Tongue (tissue), 2 donors: Measurements from ENCODE around the gene GFER. TPM values are rescaled to one million over a fixed set of nuclear protein-coding genes. Genes with fewer than 3 reads are reported as not detected.

ENCODE experiments used
- DNase-seq: peaks from one replicate; pipeline ENCODE4 v3.0.0-alpha.2; 2015
- total RNA-seq: library from RNA; depleted of rRNA; stranded (reverse); fragments of >200 nt; gene quantifications from one replicate; pipeline ENCODE4 v1.2.3, GENCODE V29; 2014

Gene GFER
- total RNA-seq, 1 donor from 2014 or later: 10.2 TPM

DNA sequence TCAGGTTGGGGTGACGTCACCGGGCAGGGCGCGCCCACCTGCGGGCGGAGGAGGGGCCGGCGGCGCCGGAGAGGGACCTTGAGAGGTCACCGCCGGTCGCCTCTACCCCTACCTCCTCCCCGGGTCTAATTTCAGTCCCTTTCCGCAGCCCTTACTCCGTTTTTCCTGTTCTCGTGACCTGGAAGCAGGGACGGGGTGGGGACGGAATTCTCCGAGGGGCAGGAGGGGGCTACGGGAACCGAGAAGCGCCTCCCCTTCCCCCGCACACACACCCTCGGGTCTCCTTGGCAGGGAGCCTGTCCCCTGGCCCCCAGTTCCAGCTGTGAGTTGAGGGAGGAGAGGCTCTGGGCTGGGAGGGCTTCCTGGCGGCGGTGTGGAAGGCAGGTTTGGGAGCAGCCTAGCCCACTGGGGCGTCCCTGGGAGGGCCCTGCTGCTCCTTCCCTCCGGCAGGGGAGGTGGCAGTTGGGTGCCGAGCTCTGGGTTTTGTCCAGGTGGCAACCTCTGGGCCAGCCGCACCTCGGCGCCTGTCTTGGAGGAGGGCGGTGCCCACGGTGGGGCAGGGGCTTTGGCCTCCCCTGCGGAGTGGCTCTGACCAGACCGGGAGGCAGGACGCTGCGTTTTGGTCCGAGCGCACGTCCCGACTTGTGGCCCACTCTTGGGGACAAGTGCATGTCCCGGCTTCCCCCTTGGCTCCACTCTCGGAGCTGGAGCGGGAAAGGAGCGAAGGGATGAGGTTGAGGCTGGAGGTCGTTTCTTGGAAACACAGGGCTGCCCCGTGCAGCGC is 6.5 kb downstream of the GFER start:
- DNase-seq: peak; percentile 8

DNA sequence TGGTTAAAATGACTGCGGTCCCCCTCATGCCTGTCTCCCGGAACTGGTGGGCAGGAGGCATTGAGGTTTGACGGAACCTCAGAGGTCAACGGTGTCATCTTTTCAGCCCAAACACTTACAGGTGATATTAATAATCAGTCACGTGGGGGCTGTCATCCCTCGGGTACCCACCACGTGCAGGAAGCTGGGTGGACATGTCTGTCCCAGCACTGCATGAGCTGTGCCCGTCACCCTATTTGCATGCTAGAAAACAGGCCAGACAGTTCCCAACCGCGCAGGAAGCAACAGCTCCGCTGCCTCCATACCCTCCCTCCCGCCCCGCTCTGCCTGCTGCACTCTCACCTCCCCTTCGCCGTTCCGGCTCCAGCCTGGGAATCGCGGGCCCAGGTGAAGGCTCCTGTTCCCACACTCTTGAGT is 7.2 kb downstream of the GFER start:
- peak; percentile 11 for DNase-seq

DNA sequence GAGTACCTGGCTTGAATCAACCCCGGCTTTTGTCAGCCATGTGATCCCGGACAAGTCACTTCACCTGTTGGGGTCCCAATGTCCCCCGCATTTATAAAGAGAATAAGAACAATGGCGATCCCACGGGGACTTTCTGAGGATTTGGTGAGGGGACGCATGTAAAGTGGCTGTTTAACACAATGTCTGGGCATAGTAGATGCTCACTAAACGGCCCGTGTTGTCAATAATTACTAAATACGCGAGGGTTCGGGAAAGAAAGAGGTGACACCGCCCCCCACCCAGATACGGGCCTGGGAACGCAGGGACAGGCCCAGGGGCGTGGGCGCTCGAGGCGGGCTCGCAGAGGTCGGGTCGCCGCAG is 7.6 kb downstream of the GFER start:
- no peak for DNase-seq

DNA sequence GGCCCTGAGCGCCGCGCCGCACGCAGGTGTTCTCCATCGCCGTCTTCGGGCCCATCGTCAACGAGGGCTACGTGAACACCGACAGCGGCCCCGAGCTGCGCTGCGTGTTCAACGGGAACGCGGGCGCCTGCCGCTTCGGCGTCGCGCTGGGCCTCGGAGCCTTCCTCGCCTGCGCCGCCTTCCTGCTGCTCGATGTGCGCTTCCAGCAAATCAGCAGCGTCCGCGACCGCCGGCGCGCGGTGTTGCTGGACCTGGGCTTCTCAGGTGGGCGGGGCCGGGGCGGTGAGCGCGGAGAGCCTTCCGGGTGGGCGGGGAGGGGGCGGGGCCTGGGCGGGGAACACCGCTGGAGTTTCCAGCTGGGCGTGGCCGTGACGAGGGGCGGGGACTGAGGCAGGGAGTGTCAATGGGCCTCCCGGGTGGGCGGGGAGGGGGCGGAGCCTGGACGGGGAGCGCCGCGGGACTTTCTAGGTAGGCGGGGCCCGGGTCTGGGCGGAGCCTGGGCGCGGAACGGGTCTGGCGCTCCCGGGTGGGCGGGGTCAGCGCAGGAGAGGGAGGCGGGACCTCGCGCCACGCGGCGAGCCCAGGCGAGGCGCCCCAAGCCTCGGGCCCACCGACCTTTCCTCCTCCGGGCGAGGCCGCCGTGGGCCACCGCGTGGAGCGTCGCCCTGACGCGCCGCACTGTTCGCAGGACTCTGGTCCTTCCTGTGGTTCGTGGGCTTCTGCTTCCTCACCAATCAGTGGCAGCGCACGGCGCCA is 8.1 kb downstream of the GFER start:
- DNase-seq: peak; percentile 96

DNA sequence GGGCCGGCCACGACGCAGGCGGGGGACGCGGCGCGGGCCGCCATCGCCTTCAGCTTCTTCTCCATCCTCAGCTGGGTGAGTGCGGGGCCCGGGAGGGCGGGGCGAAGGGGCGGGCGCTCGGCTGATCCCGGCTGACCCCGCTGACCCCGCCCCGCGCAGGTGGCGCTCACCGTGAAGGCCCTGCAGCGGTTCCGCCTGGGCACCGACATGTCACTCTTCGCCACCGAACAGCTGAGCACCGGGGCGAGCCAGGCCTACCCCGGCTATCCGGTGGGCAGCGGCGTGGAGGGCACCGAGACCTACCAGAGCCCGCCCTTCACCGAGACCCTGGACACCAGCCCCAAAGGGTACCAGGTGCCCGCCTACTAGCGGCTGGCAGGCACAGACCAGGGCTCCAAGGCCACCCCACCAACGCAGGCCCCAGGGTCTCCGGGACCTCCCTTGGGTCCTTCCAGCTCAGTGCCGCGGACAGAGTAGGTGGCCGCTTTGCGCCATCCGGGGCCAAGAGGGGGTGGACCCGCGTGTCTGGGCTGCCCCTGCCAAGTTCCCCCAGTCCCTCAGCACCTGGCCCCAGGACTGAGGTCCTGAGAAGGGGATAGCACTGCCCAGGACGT is 8.8 kb downstream of the GFER start:
- DNase-seq: peak; percentile 13

DNA sequence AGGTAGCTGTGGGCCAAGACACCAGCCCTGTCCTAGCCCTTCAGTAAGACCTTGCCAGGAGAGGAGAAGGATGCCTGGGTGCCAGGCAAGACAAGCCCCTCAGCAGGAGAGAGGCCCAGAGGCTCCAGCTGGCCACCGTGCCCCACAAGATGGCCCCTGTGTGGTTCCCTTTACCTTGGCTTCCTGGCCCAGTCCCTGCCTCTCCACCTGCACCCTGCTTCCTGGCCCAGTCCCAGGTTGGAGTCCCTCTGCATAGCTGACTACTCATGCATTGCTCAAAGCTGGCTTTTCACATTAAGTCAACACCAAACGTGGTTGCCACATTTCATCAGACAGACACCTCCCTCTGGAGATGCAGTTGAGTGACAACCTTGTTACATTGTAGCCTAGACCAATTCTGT is 9.7 kb downstream of the GFER start:
- DNase-seq: no peak

DNA sequence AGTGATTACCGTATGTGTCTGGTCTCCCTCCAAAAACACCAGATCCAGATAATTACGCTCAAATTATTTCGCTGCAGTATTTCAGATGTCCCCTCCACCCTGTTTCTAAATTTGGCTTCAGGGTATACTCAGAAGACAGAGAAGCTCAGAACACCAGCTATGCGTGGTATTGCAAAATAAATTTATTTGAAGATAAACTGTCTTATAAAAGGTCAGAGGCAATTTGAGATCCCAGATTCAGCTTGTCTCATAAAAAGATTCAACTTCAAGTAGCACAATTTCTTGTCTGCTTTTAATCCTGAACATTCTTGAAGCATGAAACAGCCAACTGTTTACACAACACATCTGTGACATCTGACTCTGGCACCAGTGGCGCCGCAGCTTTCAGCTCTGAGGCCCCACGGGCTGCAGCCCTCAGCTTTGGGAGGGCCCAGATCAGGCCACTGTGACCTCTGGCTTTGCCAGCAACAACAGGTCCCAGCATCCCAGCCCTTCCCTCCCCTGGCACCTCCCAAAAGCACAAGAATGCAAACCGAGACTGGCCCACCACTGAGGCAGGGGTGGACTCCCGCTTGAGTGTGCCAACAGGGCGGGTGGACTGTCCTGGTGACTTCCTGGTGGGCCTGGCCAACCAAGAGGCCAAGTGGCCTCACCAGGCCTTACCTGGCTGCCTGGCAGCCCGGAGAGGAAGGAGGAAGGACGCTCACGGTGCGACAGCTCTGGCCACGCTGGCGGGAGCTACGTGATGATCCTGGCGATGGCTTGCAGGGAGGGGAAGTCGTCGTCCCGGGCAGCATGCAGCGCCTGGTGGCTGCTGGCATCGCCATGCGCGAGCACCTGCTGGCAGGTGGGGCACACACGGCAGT is 13.7 kb downstream of the GFER start:
- DNase-seq: peak; percentile 31

DNA sequence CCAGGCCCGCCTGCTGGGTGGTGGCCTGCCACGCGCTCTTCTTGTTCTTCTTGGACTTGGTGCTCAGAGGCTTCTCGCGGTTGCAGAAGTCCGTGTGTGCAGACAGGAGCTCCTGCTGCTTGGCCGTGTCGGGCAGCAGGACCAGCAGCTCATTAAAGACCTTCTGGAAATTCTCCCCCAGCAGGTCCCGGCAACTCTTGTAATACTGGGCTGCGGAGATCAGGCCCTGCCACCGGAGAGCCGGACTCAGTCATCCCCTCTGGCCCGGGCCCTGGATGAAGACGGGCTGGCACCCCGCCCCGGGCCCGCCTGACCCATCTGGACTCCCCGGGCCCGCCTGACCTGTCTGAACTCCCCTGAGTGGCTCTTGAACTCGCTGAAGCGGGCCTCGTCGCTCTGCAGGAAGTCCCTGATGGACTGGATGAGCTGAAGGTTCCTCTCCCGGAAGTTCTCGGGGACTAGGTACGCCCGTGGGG is 14.4 kb downstream of the GFER start:
- no peak for DNase-seq

DNA sequence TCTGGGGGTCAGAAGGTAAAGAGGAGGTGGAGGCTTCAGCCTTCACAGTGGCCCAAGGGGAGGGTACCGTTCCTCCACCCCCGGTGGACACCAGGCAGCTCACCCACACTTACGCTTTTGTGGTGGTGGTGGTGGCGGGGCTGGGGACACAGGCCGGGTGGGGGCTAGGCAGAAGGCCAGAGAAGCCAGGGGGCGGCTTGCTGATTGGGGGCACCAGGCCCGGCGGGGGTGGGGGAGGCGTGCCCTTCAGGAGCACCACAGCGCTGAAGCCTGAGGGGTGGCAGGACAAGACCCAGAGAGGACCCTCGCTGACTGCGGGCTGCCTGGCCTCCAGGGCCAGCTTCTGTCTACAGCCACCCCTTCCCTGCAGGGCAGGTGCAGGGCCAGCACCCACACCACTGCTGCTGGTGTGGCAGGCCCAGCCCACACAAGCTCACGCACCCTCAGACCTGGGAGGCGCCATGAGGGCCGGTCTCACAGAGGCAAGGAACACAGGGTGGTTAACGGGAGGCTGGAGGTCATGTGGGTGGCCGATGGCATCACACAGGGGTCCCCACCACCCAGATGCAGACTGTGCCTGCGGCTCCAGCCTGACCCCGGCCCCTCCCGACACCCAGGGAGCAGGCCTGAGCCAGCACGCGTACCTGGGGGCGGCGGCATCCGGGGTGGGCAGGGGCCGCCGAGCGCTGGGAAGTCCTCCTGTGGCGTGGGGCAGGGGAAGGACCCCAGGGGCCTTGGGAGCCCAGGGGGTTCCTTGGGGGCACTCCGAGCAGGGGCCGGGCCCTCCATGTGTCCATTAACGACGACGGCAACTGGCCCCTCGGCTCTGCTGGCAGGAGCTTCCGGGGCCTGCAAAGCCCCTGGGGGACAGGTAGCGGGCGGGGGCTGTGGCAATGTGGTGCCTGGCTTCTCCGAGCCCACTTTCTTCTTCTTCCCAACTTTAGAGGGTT is 15.1 kb downstream of the GFER start:
- no peak for DNase-seq

DNA sequence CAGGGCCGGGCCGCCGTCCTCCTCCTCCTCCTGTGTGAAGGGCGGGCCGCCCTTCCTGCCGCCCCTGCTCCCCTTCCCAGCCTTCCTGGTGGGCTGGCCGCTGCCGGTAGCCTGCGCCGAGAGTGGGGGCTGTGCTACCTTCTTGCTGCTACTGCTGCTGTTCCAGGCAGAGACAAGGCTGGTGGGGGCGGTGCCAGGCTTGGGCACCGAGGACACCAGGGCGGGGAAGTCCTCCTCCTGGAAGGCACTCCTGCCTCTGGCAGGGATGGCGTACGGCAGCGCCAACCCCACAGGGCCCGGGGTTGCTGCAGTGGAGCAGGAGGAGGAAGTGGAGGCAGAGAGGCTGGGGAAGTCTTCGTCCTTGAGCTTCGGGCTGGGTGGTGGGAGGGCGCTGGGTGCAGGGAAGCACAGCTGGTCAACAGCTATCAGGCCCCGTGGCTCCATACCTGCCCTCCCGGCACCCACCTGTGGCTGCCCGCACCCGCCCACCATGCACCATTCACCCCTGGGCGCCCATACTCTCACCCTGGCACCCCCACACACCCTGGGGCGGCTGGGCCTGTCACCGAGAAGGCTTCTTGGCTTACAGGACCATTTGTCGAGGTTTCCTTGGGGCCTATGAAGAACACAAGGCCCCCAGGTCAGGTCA is 16.0 kb downstream of the GFER start:
- DNase-seq: no peak

DNA sequence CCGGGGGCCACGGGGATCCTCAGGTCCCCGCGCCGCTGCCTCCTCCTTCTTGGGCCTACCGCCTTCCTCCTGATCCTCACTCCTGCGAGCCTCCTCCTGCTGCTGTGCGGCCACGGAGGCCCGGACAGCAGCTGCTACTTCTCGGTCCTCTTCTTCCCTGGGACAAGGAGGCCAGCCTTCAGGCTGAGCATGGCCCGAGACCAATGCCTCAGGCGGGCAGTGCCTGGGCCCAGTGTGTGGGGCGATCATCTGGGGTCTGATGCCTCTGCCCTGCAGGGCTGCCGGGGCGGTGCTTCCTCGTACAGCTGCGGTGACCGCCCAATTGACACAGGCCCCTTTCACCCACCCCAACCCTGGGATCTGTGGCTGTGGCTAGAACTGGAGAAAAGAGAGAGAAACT is 17.0 kb downstream of the GFER start:
- no peak for DNase-seq

DNA sequence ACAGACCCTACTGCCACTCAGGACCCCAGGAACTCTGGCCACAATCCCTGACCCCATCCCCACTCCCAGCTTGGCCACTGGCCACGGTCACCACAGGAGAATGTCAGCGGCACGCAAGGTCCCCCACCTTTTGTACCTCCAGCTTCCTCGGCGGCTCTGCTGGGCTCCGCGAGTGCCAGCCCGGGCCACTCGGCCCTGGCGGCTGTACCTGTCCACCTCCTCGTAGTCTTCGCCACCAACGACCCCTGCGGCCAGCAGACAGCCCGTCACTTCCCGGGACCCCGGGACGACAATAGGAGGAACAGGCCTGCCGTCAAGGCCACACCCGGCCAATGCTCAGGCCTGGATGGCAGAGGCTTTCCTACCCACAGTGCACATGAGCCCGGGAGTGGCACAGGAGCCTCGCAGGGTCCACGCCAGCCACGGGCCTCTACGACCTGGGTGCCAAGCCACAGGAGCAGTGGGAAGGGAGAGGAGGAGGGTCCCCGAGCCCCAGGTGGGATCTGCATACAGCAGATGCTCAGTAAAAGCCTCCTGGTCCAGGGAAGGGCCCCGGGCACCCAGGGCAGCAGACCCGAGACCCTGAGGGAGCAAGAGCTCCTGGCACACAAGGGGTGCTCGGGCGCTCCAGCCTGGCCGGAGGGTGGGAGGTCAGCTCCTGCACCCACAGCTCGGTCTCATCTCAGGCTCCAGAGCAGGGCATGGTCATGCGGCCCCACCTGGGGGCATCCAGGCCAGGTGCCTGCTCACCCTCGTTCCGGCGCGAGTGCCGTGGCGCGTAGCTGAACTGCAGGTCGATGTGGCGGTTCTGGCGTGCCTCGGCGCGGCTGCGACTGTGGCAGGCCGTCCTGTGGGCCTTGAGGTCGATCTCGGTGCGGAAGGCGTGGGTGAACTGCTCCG is 17.7 kb downstream of the GFER start:
- DNase-seq: no peak

DNA sequence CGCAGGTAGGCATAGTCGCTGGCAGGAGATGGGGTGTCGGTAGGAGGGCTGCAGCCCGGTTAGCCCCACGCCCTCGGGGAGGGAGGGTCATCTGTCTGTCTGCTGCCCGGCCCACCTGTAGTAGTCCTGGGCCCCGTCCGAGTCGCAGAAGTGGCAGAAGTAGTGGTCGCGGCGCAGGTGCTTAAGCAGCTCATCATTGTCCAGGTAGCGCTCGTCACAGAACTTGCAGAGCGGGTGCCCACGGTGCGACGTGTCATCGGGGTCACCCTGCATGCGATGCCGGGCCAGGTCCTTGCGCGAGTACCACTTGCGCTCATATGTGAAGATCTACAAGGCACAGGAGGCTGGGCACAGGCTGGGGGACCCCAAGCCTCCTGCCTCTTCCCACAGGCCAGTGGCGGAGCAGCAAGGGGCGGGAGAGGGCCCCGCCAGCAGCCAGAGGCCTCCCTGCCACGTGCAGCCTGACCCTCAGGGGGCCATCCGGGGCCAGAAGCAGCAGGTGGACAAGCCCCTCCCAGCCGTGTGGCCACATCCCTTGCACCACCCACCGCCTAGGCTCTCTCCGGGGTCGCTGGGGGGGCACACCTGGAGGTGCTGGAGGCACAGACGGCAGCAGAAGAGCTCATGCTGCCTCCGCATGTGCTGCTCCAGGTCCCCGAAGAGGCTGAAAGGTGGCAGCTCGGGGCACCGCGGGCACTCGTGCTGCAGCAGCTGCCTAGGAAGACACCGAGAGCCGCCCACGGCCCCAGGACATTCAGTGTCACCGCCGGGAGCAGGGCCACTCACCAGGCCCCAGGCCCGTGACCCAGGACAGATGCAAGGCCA is 18.6 kb downstream of the GFER start:
- DNase-seq: peak; percentile 14

DNA sequence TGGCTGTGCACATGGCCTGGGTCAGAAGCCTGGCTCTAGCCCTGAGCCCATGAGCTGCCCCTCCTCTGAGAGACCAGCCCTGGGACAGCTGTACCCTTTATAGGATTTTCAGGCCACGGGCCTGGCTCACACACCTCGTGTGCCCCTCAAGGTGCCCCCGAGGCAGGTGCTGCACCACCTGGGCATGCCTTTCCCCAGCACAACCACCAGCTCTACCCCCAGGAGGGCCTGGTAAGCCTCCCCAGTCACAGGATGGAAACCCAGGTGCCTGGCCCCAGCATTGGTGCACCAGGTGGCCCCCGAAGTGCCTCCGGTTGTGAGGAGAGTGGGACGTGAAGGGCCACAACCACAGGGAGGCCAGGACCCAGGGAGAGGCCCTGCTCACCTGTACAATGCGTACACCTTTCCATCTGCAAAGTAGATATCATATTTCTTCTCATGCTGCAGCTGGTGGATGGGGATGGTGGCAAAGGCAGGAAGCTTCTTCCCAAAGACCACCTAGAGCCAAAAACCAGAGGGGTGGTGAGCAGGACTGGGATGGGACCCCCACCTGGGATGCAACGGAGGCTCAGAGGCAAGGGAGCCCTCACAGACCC is 19.3 kb downstream of the GFER start:
- no peak for DNase-seq

DNA sequence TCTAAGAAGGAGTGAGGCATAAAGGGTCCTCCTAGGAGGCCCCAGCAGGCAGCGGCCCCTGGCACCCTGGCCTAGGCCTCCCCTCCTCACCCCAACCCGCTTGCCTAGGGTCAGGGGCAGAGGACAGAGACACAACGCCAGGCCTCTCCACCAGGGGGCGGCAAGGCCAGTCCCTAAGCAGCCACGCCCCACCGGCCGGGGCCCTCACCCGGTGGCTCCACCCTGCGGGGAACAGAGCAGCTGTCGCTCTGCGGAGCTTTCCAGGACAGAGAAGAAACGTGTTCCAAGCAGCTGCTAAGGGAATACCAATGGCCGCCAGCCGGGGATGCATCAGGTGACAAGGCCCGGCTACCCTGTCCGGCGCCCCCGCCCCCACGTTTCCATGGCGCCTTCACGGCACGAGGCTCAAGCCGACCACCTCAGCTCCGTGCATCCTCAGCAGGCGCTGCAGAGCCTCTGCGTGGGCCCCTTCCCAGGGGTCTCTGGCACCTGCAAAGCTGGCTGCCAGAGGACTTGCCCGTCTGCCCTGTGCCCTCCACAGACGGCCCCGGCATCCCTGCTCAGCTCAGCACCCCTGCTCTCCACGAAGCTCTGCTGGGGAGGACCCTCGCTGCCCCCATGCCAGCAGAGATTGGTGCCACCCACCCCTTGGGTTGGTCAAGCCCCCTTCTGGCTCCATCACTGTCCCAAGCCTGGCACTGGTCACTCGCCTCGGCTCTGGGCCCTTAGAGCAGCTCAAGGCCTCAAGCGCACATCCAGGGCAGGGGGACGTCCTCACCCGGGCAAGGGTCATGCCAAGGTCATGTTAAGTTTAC is 20.0 kb downstream of the GFER start:
- peak; percentile 97 for DNase-seq

DNA sequence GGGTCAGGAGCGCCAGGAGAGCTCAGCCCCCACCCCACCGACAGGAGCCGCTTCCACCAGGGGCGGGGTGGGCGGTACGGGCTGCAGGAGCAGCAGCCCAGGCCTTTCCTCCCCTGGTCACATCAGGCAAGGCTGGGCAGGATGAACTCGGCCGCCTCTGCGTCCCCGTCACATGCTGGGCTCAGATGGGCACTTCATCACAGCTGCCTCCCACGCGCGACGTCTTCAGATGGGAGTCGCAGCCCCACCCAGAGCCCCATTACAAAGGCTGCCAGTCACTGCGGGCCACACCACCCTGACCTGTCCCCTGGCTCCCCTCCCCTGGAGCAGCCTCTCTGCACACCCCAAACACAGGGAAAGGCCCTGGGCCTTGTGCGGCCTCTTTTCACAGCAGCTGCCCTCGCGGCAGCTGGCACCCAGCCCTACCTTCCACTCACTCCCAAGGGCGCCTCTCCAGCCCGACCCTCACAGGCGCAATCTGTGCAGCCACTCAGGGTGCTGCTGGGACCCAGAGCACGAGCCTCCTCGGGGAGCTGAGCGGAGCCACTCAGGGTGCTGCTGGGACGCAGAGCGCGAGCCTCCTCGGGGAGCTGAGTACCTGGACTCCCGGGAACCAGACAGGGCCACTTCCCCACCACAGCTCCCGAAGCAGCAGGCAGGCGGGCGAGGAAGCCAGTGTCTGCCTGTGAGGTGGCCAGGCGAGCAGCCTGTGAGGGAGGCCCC is 21.0 kb downstream of the GFER start:
- DNase-seq: peak; percentile 39
